Naive thymus-derived CD4-positive, alpha-beta T cell (primary cell): ENCODE data around the gene MRPL32. TPM values are rescaled to one million over a fixed set of nuclear protein-coding genes. Genes with fewer than 3 reads are reported as not detected.

Experiments used
- ATAC-seq: fragments of 150-1000 bp; cut with Tn5 transposase; 2 replicates; pipeline ENCODE4 v1.10.0; 2021; ENCODE audit warnings: mild to moderate bottlenecking, moderate library complexity
- CTCF ChIA-PET: fragments of 350-600 bp; sonication (Branson Sonifier 250); formaldehyde crosslinking; loops from one replicate; lab custom pipeline; 2021; ENCODE audit warnings: antibody characterized with exemption; lab: Charles Lee
- POLR2A ChIA-PET: fragments of 350-600 bp; sonication (Branson Sonifier 250); formaldehyde crosslinking; loops from one replicate; lab custom pipeline; 2021; ENCODE audit warnings: antibody characterized with exemption, inconsistent platforms; lab: Charles Lee
- DNase-seq, 9 donors: peaks; one replicate each; pipeline versions ENCODE4 v3.0.0 to v3.0.0-alpha.2; 2020 to 2022; ENCODE audit warnings: mixed read lengths in 1 of 9
- H3K27ac ChIP-seq: one replicate; pipeline ENCODE4 v1.7.0; 2013; ENCODE audit warnings: mild to moderate bottlenecking, low read depth, low read length, moderate library complexity
- H3K27me3 ChIP-seq, 2 donors: one replicate each; pipeline ENCODE4 v1.7.0; 2013; ENCODE audit warnings: low read length in 2 of 2, mild to moderate bottlenecking in 2 of 2, moderate library complexity in 2 of 2; ENCODE audit not compliant: control insufficient read depth in 2 of 2, insufficient read depth in 2 of 2
- H3K36me3 ChIP-seq, 3 experiments: 1 replicate in 2 of 3; 2 replicates in 1 of 3; pipeline ENCODE4 v1.7.0; 2013; ENCODE audit warnings: low read length in 3 of 3, mild to moderate bottlenecking in 3 of 3, moderate library complexity in 1 of 3; ENCODE audit not compliant: insufficient read depth in 3 of 3, control insufficient read depth in 2 of 3
- H3K4me1 ChIP-seq, 2 donors: one replicate each; pipeline ENCODE4 v1.7.0; 2013; ENCODE audit warnings: low read length in 2 of 2, mild to moderate bottlenecking in 2 of 2, moderate library complexity in 1 of 2; ENCODE audit not compliant: control insufficient read depth in 2 of 2, insufficient read depth in 2 of 2
- H3K4me3 ChIP-seq: 2 replicates; pipeline ENCODE4 v1.7.0; 2013; ENCODE audit warnings: mild to moderate bottlenecking, low read length
- H3K9me3 ChIP-seq, 3 experiments: 1 replicate in 2 of 3; 2 replicates in 1 of 3; pipeline ENCODE4 v1.7.0; 2013; ENCODE audit warnings: low read length in 3 of 3; ENCODE audit not compliant: control insufficient read depth in 2 of 3
- H3K27ac Mint-ChIP-seq, 9 donors: one replicate each; pipeline ENCODE4 v1.8.0; 2020 to 2022; ENCODE audit warnings: mixed read lengths in 9 of 9, mild to moderate bottlenecking in 8 of 9, moderate library complexity in 5 of 9, inconsistent platforms in 2 of 9
- H3K27me3 Mint-ChIP-seq, 5 donors: one replicate each; pipeline ENCODE4 v1.8.0; 2021 to 2022; ENCODE audit warnings: mixed read lengths in 5 of 5, mild to moderate bottlenecking in 1 of 5
- H3K36me3 Mint-ChIP-seq, 5 donors: one replicate each; pipeline ENCODE4 v1.8.0; 2020 to 2022; ENCODE audit warnings: mixed read lengths in 5 of 5, mild to moderate bottlenecking in 3 of 5, inconsistent platforms in 1 of 5
- H3K4me1 Mint-ChIP-seq, 7 donors: one replicate each; pipeline ENCODE4 v1.8.0; 2020 to 2022; ENCODE audit warnings: mixed read lengths in 7 of 7, mild to moderate bottlenecking in 3 of 7, inconsistent platforms in 1 of 7
- H3K4me3 Mint-ChIP-seq, 10 donors: one replicate each; pipeline ENCODE4 v1.8.0; 2020 to 2022; ENCODE audit warnings: mild to moderate bottlenecking in 10 of 10, mixed read lengths in 10 of 10, moderate library complexity in 6 of 10, inconsistent platforms in 2 of 10
- H3K9me3 Mint-ChIP-seq, 11 donors: one replicate each; pipeline ENCODE4 v1.8.0; 2020 to 2022; ENCODE audit warnings: mixed read lengths in 11 of 11, mild to moderate bottlenecking in 4 of 11, inconsistent platforms in 1 of 11, moderate library complexity in 1 of 11
- intact Hi-C, 2 donors: fragments of 100-400 bp; cut with micrococcal nuclease; formaldehyde crosslinking; loops; one replicate each; pipeline ENCODE4 v1.15.1; 2023
- polyA plus RNA-seq, 2 donors: library from polyadenylated mRNA; unstranded; fragments of 300-500 nt; fragmentation: Illumina TruSeq; gene quantifications; one replicate each; pipeline ENCODE4 v1.2.3, GENCODE V29; 2021
- total RNA-seq, 6 experiments: library from RNA in 5 of 6; stranded (reverse) in 5 of 6; gene quantifications; 1 replicate in 5 of 6; 2 replicates in 1 of 6; pipeline ENCODE4 v1.2.3 and lab custom pipeline; 2021 to 2026

MRPL32 gene
- total and polyA plus RNA-seq, 7 experiments from 2014 or later: 27.7 to 58.2 (median 52.9) TPM

GRCh38 chr7:42939457-42940240 is 7.5 kb downstream of the MRPL32 start:
- peaks cover 0 to 3% of the 10 kb centered on the region in 2 donors for H3K4me1 ChIP-seq
- H3K36me3 ChIP-seq: peaks cover 5 to 38% (median 6%) of the 10 kb centered on the region in 3 experiments
- no peaks in the 10 kb centered on the region for H3K27me3 ChIP-seq
- H3K9me3 Mint-ChIP-seq: no peaks in the 10 kb centered on the region
- ChIA-PET POLR2A (no interaction called here), CTCF (interaction anchor here (1.0 kb wide), 1 partner anchor 781 kb away, joined by 3 read pairs; no protein-coding TSS in a partner anchor)
- peak overlapping the region in 1 of 10 donors; percentile 50 for H3K4me3 Mint-ChIP-seq
- no peak overlapping the region for H3K4me3 ChIP-seq
- no peak for ATAC-seq
- H3K27me3 Mint-ChIP-seq: peaks cover 0 to 5% (median 0%) of the 10 kb centered on the region in 5 donors
- H3K27ac ChIP-seq: no peak overlapping the region
- H3K9me3 ChIP-seq: no peaks in the 10 kb centered on the region
- no peak for DNase-seq
- H3K4me1 Mint-ChIP-seq: peaks cover 3 to 26% (median 11%) of the 10 kb centered on the region in 7 donors
- intact Hi-C loops: loop anchor here (5.0 to 10.0 kb wide), 4 partner anchors 495 to 997 kb away; no protein-coding TSS in a partner anchor
- peaks cover 5 to 24% (median 13%) of the 10 kb centered on the region in 5 donors for H3K36me3 Mint-ChIP-seq
- H3K27ac Mint-ChIP-seq: peak overlapping the region in 6 of 9 donors; percentile 1 to 69 (median 35)

GRCh38 chr7:42940985-42941847 is 9.0 kb downstream of the MRPL32 start:
- Mint-ChIP-seq H3K4me1 (peaks cover 1 to 26% (median 9%) of the 10 kb centered on the region in 7 donors), H3K27ac (no peak overlapping the region), H3K27me3 (peaks cover 0 to 5% (median 0%) of the 10 kb centered on the region in 5 donors), H3K4me3 (no peak overlapping the region), H3K36me3 (peaks cover 0 to 13% (median 6%) of the 10 kb centered on the region in 5 donors), H3K9me3 (no peaks in the 10 kb centered on the region)
- intact Hi-C loops: loop anchor here (1.0 to 10.0 kb wide), 12 partner anchors 167 to 999 kb away; no protein-coding TSS in a partner anchor
- H3K4me1 ChIP-seq: peaks cover 0 to 3% of the 10 kb centered on the region in 2 donors
- H3K36me3 ChIP-seq: peaks cover 0 to 31% (median 0%) of the 10 kb centered on the region in 3 experiments
- DNase-seq (peak; percentile 43 to 70 (median 63)), ATAC-seq (peak; percentile 87)
- H3K27me3 ChIP-seq: no peaks in the 10 kb centered on the region
- ChIA-PET CTCF (interaction anchor here (0.5 to 1.8 kb wide), 16 partner anchors 9 to 903 kb away, joined by 3 to 12 read pairs (median 4); partner anchors contain the start of genes C7orf25, MRPL32, PSMA2 and STK17A), POLR2A (interaction anchor here (0.8 to 1.2 kb wide), 3 partner anchors 8 to 53 kb away, joined by 3 to 6 read pairs (median 3); no protein-coding TSS in a partner anchor)
- H3K9me3 ChIP-seq: no peaks in the 10 kb centered on the region
- H3K4me3 ChIP-seq: no peak overlapping the region
- no peak overlapping the region for H3K27ac ChIP-seq

- H3K4me1 Mint-ChIP-seq: peaks cover 0 to 18% (median 8%) of the 10 kb centered on the region in 7 donors
- H3K9me3 ChIP-seq: no peaks in the 10 kb centered on the region
- peaks cover 0 to 7% (median 0%) of the 10 kb centered on the region in 5 donors for H3K36me3 Mint-ChIP-seq
- ChIA-PET CTCF (interaction anchor here (0.8 to 1.2 kb wide), 3 partner anchors 775 to 893 kb away, joined by 3 read pairs; no protein-coding TSS in a partner anchor), POLR2A (interaction anchor here (1.0 kb wide), 1 partner anchor 12 kb away, joined by 3 read pairs; no protein-coding TSS in a partner anchor)
- no peak overlapping the region for H3K4me3 ChIP-seq
- DNase-seq: peak in 1 of 9 donors; percentile 40
- peaks cover 0 to 5% (median 0%) of the 10 kb centered on the region in 5 donors for H3K27me3 Mint-ChIP-seq
- peaks cover 0 to 2% of the 10 kb centered on the region in 2 donors for H3K4me1 ChIP-seq
- peak; percentile 34 for ATAC-seq
- no peak overlapping the region for H3K27ac ChIP-seq
- peak overlapping the region in 5 of 9 donors; percentile 19 to 91 (median 36) for H3K27ac Mint-ChIP-seq
- peak overlapping the region in 3 of 10 donors; percentile 34 to 76 (median 55) for H3K4me3 Mint-ChIP-seq
- no peaks in the 10 kb centered on the region for H3K27me3 ChIP-seq
- no peaks in the 10 kb centered on the region for H3K36me3 ChIP-seq
- intact Hi-C loops: loop anchor here (1.0 to 10.0 kb wide), 3 partner anchors 14 to 489 kb away; partner anchors contain the start of genes MRPL32 (in 1 of the 2) and PSMA2 (in 1 of the 2)
- H3K9me3 Mint-ChIP-seq: peaks cover 0 to 6% (median 0%) of the 10 kb centered on the region in 11 donors
These were observed 13.8 kb downstream of the MRPL32 start for GRCh38 chr7:42945821-42946626.

- Histone ChIP-seq H3K4me3 (no peak overlapping the region), H3K4me1 (no peaks in the 10 kb centered on the region), H3K27ac (no peak overlapping the region), H3K36me3 (no peaks in the 10 kb centered on the region), H3K9me3 (no peaks in the 10 kb centered on the region), H3K27me3 (no peaks in the 10 kb centered on the region)
- ChIA-PET CTCF (interaction anchor here (0.9 kb wide), 1 partner anchor 893 kb away, joined by 3 read pairs; no protein-coding TSS in a partner anchor), POLR2A (interaction anchor here (1.0 kb wide), 1 partner anchor 11 kb away, joined by 3 read pairs; no protein-coding TSS in a partner anchor)
- Mint-ChIP-seq H3K4me1 (peaks cover 0 to 17% (median 8%) of the 10 kb centered on the region in 7 donors), H3K36me3 (peaks cover 0 to 7% (median 0%) of the 10 kb centered on the region in 5 donors), H3K27me3 (peaks cover 0 to 5% (median 0%) of the 10 kb centered on the region in 5 donors), H3K27ac (peak overlapping the region in 1 of 9 donors; percentile 91), H3K4me3 (peak overlapping the region in 1 of 10 donors; percentile 76), H3K9me3 (peaks cover 0 to 9% (median 0%) of the 10 kb centered on the region in 11 donors)
- DNase-seq (no peak), ATAC-seq (peak; percentile 22)
- intact Hi-C loops: loop anchor here in 1 of 2 donors (10.0 kb wide), 1 partner anchor 488 kb away; no protein-coding TSS in a partner anchor
These were observed 14.4 kb downstream of the MRPL32 start for GRCh38 chr7:42946627-42946950.

GRCh38 chr7:42947521-42947920 is 15.3 kb downstream of the MRPL32 start:
- Mint-ChIP-seq H3K9me3 (peaks cover 0 to 9% (median 0%) of the 10 kb centered on the region in 11 donors), H3K36me3 (peaks cover 0 to 7% (median 0%) of the 10 kb centered on the region in 5 donors), H3K27me3 (peaks cover 0 to 5% (median 0%) of the 10 kb centered on the region in 5 donors), H3K27ac (no peak overlapping the region), H3K4me3 (no peak overlapping the region), H3K4me1 (peaks cover 0 to 17% (median 8%) of the 10 kb centered on the region in 7 donors)
- intact Hi-C loops: loop anchor here in 1 of 2 donors (10.0 kb wide), 1 partner anchor 487 kb away; no protein-coding TSS in a partner anchor
- Histone ChIP-seq H3K4me1 (no peaks in the 10 kb centered on the region), H3K36me3 (no peaks in the 10 kb centered on the region), H3K9me3 (no peaks in the 10 kb centered on the region), H3K27ac (no peak overlapping the region), H3K27me3 (no peaks in the 10 kb centered on the region), H3K4me3 (no peak overlapping the region)
- POLR2A ChIA-PET: interaction anchor here (0.6 kb wide), 1 partner anchor 965 kb away, joined by 3 read pairs; no protein-coding TSS in a partner anchor
- DNase-seq (no peak), ATAC-seq (no peak)
- CTCF ChIA-PET: no interaction called here
